PC-9 (cell line): ENCODE results near the gene ANP32B. TPM values are rescaled to one million over a fixed set of nuclear protein-coding genes. Genes with fewer than 3 reads are reported as not detected.

Source experiments
- BruUV-seq: library from RNA; stranded (reverse); fragments of 400-500 nt; replicated peaks from 2 replicates; lab custom pipeline; 2021; lab: Mats Ljungman, UMichigan
- CTCF ChIA-PET: fragments of 300-600 bp; sonication (Branson Sonifier 250); formaldehyde crosslinking; loops from one replicate; lab custom pipeline; 2022; ENCODE audit warnings: antibody characterized with exemption; lab: Charles Lee
- POLR2A ChIA-PET: fragments of 300-600 bp; sonication (Branson Sonifier 250); formaldehyde crosslinking; loops from one replicate; lab custom pipeline; 2022; ENCODE audit warnings: antibody characterized with exemption; ENCODE audit not compliant: unreplicated experiment; lab: Charles Lee
- DNase-seq, 2 experiments: peaks; one replicate each; pipeline versions ENCODE4 v3.0.0 to v3.0.0-alpha.2; 2015 to 2022; ENCODE audit warnings: mixed read lengths in 1 of 2
- H2AFZ ChIP-seq: fragments of 200-600 bp; sonication (generic); 2 replicates; pipeline ENCODE4 v1.8.1; 2017; ENCODE audit warnings: antibody characterized with exemption
- H3F3A ChIP-seq: fragments of 200-600 bp; sonication (generic); 2 replicates; pipeline ENCODE4 v1.8.1; 2017; ENCODE audit warnings: antibody characterized with exemption, mild to moderate bottlenecking, low read depth; ENCODE audit not compliant: insufficient read depth
- H3K27ac ChIP-seq: fragments of 200-600 bp; sonication (generic); 2 replicates; pipeline ENCODE4 v1.6.1; 2016; ENCODE audit warnings: mixed run types
- H3K27me3 ChIP-seq: fragments of 200-600 bp; sonication (generic); 2 replicates; pipeline ENCODE4 v1.6.1; 2016; ENCODE audit warnings: low read depth, mixed run types; ENCODE audit not compliant: insufficient read depth
- H3K36me3 ChIP-seq: fragments of 200-600 bp; sonication (generic); 2 replicates; pipeline ENCODE4 v1.6.1; 2016; ENCODE audit warnings: low read depth, mixed run types
- H3K4me1 ChIP-seq: fragments of 200-600 bp; sonication (generic); replicated peaks from 2 replicates; pipeline ENCODE4 v1.6.1; 2016; ENCODE audit warnings: mixed run types; ENCODE audit not compliant: insufficient read depth
- H3K4me2 ChIP-seq: fragments of 200-600 bp; sonication (generic); 2 replicates; pipeline ENCODE4 v1.6.1; 2017; ENCODE audit warnings: mixed run types
- H3K4me3 ChIP-seq: fragments of 200-600 bp; sonication (generic); 2 replicates; pipeline ENCODE4 v1.6.1; 2016; ENCODE audit warnings: mixed run types
- H3K79me2 ChIP-seq: fragments of 200-600 bp; sonication (generic); 2 replicates; pipeline ENCODE4 v1.6.1; 2017; ENCODE audit warnings: low read depth, mixed run types
- H3K9me2 ChIP-seq: fragments of 200-600 bp; sonication (generic); 2 replicates; pipeline ENCODE4 v1.8.1; 2017; ENCODE audit warnings: mild to moderate bottlenecking; ENCODE audit not compliant: insufficient read depth
- H3K9me3 ChIP-seq: fragments of 200-600 bp; sonication (generic); 2 replicates; pipeline ENCODE4 v1.8.1; 2016; ENCODE audit warnings: low read depth; ENCODE audit not compliant: insufficient read depth
- H4K20me1 ChIP-seq: fragments of 200-600 bp; sonication (generic); 2 replicates; pipeline ENCODE4 v1.8.1; 2017; ENCODE audit not compliant: insufficient read depth
- EZH2 ChIP-seq: fragments of 200-600 bp; sonication (generic); IDR thresholded peaks from 2 replicates; pipeline ENCODE4 v1.8.0; 2017; ENCODE audit warnings: antibody characterized with exemption, low read depth
- intact Hi-C: fragments of 100-400 bp; cut with micrococcal nuclease; formaldehyde crosslinking; loops from one replicate; pipeline ENCODE4 v1.10.0; 2022; ENCODE audit not compliant: unreplicated experiment
- total RNA-seq: library from RNA; stranded (reverse); gene quantifications from 2 replicates; pipeline ENCODE4 v1.2.3, GENCODE V29; 2021
- TF ChIP-seq, protein P1 (sequence below): fragments of 200-600 bp; sonication (generic); conservative IDR thresholded peaks from 2 replicates; pipeline ENCODE4 v1.6.1; 2017; ENCODE audit warnings: mixed run types, antibody characterized with exemption, mild to moderate bottlenecking, moderate library complexity

ANP32B gene
- total RNA-seq, 1 experiment from 2014 or later = 280 TPM

GRCh38 chr9:97940233-97940632 is 42.9 kb upstream of the ANP32B start:
- no peak for TF ChIP-seq EZH2
- TF ChIP-seq, protein P1, sequence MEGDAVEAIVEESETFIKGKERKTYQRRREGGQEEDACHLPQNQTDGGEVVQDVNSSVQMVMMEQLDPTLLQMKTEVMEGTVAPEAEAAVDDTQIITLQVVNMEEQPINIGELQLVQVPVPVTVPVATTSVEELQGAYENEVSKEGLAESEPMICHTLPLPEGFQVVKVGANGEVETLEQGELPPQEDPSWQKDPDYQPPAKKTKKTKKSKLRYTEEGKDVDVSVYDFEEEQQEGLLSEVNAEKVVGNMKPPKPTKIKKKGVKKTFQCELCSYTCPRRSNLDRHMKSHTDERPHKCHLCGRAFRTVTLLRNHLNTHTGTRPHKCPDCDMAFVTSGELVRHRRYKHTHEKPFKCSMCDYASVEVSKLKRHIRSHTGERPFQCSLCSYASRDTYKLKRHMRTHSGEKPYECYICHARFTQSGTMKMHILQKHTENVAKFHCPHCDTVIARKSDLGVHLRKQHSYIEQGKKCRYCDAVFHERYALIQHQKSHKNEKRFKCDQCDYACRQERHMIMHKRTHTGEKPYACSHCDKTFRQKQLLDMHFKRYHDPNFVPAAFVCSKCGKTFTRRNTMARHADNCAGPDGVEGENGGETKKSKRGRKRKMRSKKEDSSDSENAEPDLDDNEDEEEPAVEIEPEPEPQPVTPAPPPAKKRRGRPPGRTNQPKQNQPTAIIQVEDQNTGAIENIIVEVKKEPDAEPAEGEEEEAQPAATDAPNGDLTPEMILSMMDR = no peak
- Histone ChIP-seq H2AFZ (no peak overlapping the region), H3K79me2 (no peaks in the 10 kb centered on the region), H3K9me2 (no peaks in the 10 kb centered on the region), H3K4me3 (no peak overlapping the region), H3K27me3 (peaks cover 22% of the 10 kb centered on the region), H3K36me3 (no peaks in the 10 kb centered on the region), H3K4me1 (no peaks in the 10 kb centered on the region), H3K4me2 (no peak overlapping the region), H3K9me3 (no peaks in the 10 kb centered on the region), H3F3A (no peaks in the 10 kb centered on the region), H3K27ac (no peak overlapping the region), H4K20me1 (no peaks in the 10 kb centered on the region)
- ChIA-PET CTCF (interaction anchor here (0.5 kb wide), 1 partner anchor 97 kb away, joined by 3 read pairs; no protein-coding TSS in a partner anchor), POLR2A (interaction anchor here (0.6 kb wide), 1 partner anchor 91 kb away, joined by 3 read pairs; no protein-coding TSS in a partner anchor)
- intact Hi-C loops = no loop called here
- DNase-seq = no peak
- no TSS peak for BruUV-seq

DNA sequence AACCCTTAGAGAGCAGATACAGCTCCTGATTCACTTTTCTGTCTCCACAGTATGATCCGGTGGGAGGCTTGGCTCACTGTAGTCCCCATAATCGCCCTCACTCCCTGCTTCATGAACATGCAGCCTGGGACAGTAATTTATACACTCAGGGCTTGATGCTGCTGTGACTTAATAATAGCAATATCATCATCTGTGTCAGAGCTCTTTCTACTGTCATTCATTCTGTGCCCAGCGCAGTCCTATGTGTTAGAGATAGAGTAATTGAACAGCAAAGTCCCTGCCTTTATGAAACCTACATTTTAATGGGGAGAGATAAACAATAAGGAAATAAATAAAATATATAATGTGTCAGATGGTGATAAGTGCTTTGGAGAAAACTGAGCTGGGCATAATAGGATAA is 42.4 kb upstream of the ANP32B start:
- Histone ChIP-seq H3F3A (no peaks in the 10 kb centered on the region), H3K9me3 (no peaks in the 10 kb centered on the region), H3K4me2 (no peak overlapping the region), H3K4me1 (no peaks in the 10 kb centered on the region), H4K20me1 (no peaks in the 10 kb centered on the region), H3K4me3 (no peak overlapping the region), H3K79me2 (no peaks in the 10 kb centered on the region), H3K27me3 (peaks cover 22% of the 10 kb centered on the region), H3K27ac (no peak overlapping the region), H2AFZ (no peak overlapping the region), H3K36me3 (no peaks in the 10 kb centered on the region), H3K9me2 (no peaks in the 10 kb centered on the region)
- DNase-seq = no peak
- no peak for TF ChIP-seq EZH2
- TF ChIP-seq, protein P1 = no peak
- BruUV-seq = no TSS peak
- intact Hi-C loops = no loop called here
- POLR2A ChIA-PET = interaction anchor here (0.6 kb wide), 1 partner anchor 90 kb away, joined by 3 read pairs; no protein-coding TSS in a partner anchor
- CTCF ChIA-PET = interaction anchor here (0.5 kb wide), 1 partner anchor 98 kb away, joined by 3 read pairs; no protein-coding TSS in a partner anchor

GRCh38 chr9:97941323-97941722 is 41.8 kb upstream of the ANP32B start:
- TF ChIP-seq EZH2 = no peak
- TF ChIP-seq, protein P1 = no peak
- Histone ChIP-seq H3K9me2 (no peaks in the 10 kb centered on the region), H3K4me3 (no peak overlapping the region), H3K27ac (no peak overlapping the region), H3K36me3 (no peaks in the 10 kb centered on the region), H2AFZ (no peak overlapping the region), H4K20me1 (no peaks in the 10 kb centered on the region), H3K79me2 (no peaks in the 10 kb centered on the region), H3K4me1 (no peaks in the 10 kb centered on the region), H3K4me2 (no peak overlapping the region), H3K27me3 (peaks cover 22% of the 10 kb centered on the region), H3K9me3 (no peaks in the 10 kb centered on the region), H3F3A (no peaks in the 10 kb centered on the region)
- intact Hi-C loops = no loop called here
- DNase-seq = no peak
- no TSS peak for BruUV-seq
- ChIA-PET CTCF (no interaction called here), POLR2A (no interaction called here)
